ENCODE results near the gene ATG101. TPM values are rescaled to one million over a fixed set of nuclear protein-coding genes. Genes with fewer than 3 reads are reported as not detected.

The ATG101 gene
- total and polyA plus RNA-seq, 2 of the 13 experiments (the other 11 are each of a cell fraction or from before 2014, with no cell fraction given): 58.2 to 67.7 TPM

- TF ChIP-seq IRX3 (CRISPR knock-in tag; IDR thresholded peaks at IDR 0.05; ENCODE audit: borderline replicate concordance, low read depth) (no peak), ZBTB7A (CRISPR knock-in tag; IDR thresholded peaks at IDR 0.05) (peak; percentile 46; the same call in 1 of the 2 replicates), SKI (IDR thresholded peaks at IDR 0.05; ENCODE audit: partially characterized antibody) (no peak), ZNF646 (CRISPR knock-in tag; IDR thresholded peaks at IDR 0.05) (no peak), NCOA1 (CRISPR knock-in tag; IDR thresholded peaks at IDR 0.05) (peak; percentile 90; the same call in 1 of the 2 replicates), E2F5 (CRISPR knock-in tag; conservative IDR thresholded peaks at IDR 0.05) (no peak), ZNF234 (CRISPR knock-in tag; conservative IDR thresholded peaks at IDR 0.05) (no peak), GATAD2A (CRISPR knock-in tag; IDR thresholded peaks at IDR 0.05) (peak; percentile 52; the same call in 1 of the 2 replicates), FOXP1 (IDR thresholded peaks at IDR 0.05) (no peak), FOXP1 (CRISPR knock-in tag; IDR thresholded peaks at IDR 0.05) (no peak), GABPA (IDR thresholded peaks at IDR 0.05; ENCODE audit: low read depth, low read length) (peak; percentile 69), GABPA (CRISPR knock-in tag; IDR thresholded peaks at IDR 0.05; ENCODE audit: low read depth) (peak; percentile 96), MLLT10 (CRISPR knock-in tag; IDR thresholded peaks at IDR 0.05) (no peak), ZNF746 (CRISPR knock-in tag; IDR thresholded peaks at IDR 0.05) (no peak), HBP1 (CRISPR knock-in tag; IDR thresholded peaks at IDR 0.05; ENCODE audit: low read depth) (peak; percentile 52; the same call in 1 of the 2 replicates), HDAC6 (IDR thresholded peaks at IDR 0.05; ENCODE audit: low read depth, low read length) (no peak), ZNF317 (CRISPR knock-in tag; IDR thresholded peaks at IDR 0.05) (peak; percentile 24), SRF (IDR thresholded peaks at IDR 0.05; ENCODE audit: low read depth, low read length) (0 out of 2 replicates have a peak, but pooled peaks have one; percentile 25), ZNF513 (CRISPR knock-in tag; conservative IDR thresholded peaks at IDR 0.05) (no peak), ZNF652 (CRISPR knock-in tag; IDR thresholded peaks at IDR 0.05; ENCODE audit: borderline replicate concordance, low read depth) (no peak), ZNF564 (CRISPR knock-in tag; IDR thresholded peaks at IDR 0.05) (no peak)
Observed at GRCh38 chr12:52069327-52070184, at the start of gene ATG101 (continued).

Data from HepG2 (cell line).